Thymus (tissue), 11 donors: ENCODE results near the gene UBE2E2. TPM values are rescaled to one million over a fixed set of nuclear protein-coding genes. Genes with fewer than 3 reads are reported as not detected.
"Not testable (repeated sequence)": the region's sequence is repeated elsewhere in the genome, so short reads cannot be mapped to it uniquely, and the experiment has no call there.

Experiments used
- DNase-seq, 9 donors: peaks; one replicate each; pipeline ENCODE4 v3.0.0-alpha.2; 2013; ENCODE audit warnings: low spot score in 9 of 9, low read depth in 6 of 9, missing footprints in 1 of 9
- H3K27ac ChIP-seq, 2 donors: one replicate each; pipeline ENCODE4 v1.5.1; 2013; ENCODE audit warnings: control low read depth in 1 of 2, low read depth in 1 of 2, low read length in 1 of 2, mild to moderate bottlenecking in 1 of 2, moderate library complexity in 1 of 2
- H3K27me3 ChIP-seq, 2 donors: one replicate each; pipeline ENCODE4 v1.5.1; 2013; ENCODE audit warnings: low read length in 1 of 2; ENCODE audit not compliant: control insufficient read depth in 2 of 2, insufficient read depth in 1 of 2
- H3K36me3 ChIP-seq, 2 donors: one replicate each; pipeline ENCODE4 v1.5.1; 2013; ENCODE audit warnings: low read length in 1 of 2, mild to moderate bottlenecking in 1 of 2, moderate library complexity in 1 of 2; ENCODE audit not compliant: control insufficient read depth in 2 of 2, insufficient read depth in 2 of 2
- H3K4me1 ChIP-seq, 2 donors: one replicate each; pipeline ENCODE4 v1.5.1; 2013; ENCODE audit warnings: low read length in 2 of 2; ENCODE audit not compliant: control insufficient read depth in 2 of 2, insufficient read depth in 2 of 2
- H3K4me3 ChIP-seq, 2 donors: one replicate each; pipeline ENCODE4 v1.5.1; 2013; ENCODE audit warnings: low read length in 2 of 2, control low read depth in 1 of 2, mild to moderate bottlenecking in 1 of 2
- H3K9me3 ChIP-seq, 2 donors: one replicate each; pipeline ENCODE4 v1.5.1; 2013; ENCODE audit warnings: low read length in 1 of 2, mild to moderate bottlenecking in 1 of 2; ENCODE audit not compliant: control insufficient read depth in 2 of 2, insufficient read depth in 1 of 2
- whole genome bisulfite sequencing: extraction: QIAGEN DNeasy Blood & Tissue Kit; methylation state at CpG from one replicate; pipeline ENCODE4 v1.1.7; 2013; 5-methylcytosine and 5-hydroxymethylcytosine counted together
- polyA plus RNA-seq: library from polyadenylated mRNA; stranded (reverse); fragments of 200-250 nt; gene quantifications from one replicate; pipeline ENCODE4 v1.2.3, GENCODE V29; 2013
- total RNA-seq: library from RNA; stranded (reverse); fragments of 120-200 nt; gene quantifications from one replicate; pipeline ENCODE4 v1.2.4, GENCODE V29; 2013
- donor health status: healthy.

UBE2E2 gene
- total and polyA plus RNA-seq, 2 donors = 32.9 to 35.5 TPM

GRCh38 chr3:23165571-23165970 is 37.6 kb upstream of the UBE2E2 start:
- Histone ChIP-seq H3K27ac (no peak overlapping the region), H3K4me3 (no peak overlapping the region), H3K9me3 (no peaks in the 10 kb centered on the region), H3K27me3 (no peaks in the 10 kb centered on the region), H3K4me1 (no peaks in the 10 kb centered on the region), H3K36me3 (no peaks in the 10 kb centered on the region)
- WGBS = 78% methylated on average over 2 of the region's 2 CpGs
- DNase-seq = no peak

GRCh38 chr3:23166276-23166675 is 36.9 kb upstream of the UBE2E2 start:
- Histone ChIP-seq H3K27me3 (no peaks in the 10 kb centered on the region), H3K9me3 (no peaks in the 10 kb centered on the region), H3K36me3 (no peaks in the 10 kb centered on the region), H3K4me3 (no peak overlapping the region), H3K4me1 (no peaks in the 10 kb centered on the region), H3K27ac (no peak overlapping the region)
- no peak for DNase-seq
- WGBS = 87% methylated on average over 3 of the region's 3 CpGs

DNA sequence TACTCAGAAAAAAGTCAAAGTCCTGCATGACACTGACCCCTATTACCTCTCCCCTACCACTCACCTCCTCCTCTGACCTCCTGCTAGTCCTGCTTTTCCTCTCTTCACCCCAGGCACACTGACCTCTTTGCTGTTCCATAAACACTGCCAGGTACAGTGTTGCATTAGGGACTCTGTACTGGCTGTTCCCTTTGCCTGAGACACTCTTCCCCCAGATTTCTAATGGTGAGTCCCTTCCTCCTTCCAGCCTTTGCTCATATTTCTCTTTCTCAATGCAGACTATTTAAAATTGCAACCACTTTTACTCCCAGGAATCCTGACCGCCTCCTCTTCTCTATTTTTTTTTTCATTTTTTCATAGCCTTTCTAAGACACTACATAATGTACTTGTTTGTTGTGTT is 36.3 kb upstream of the UBE2E2 start:
- Histone ChIP-seq H3K27me3 (no peaks in the 10 kb centered on the region), H3K4me3 (no peak overlapping the region), H3K4me1 (no peaks in the 10 kb centered on the region), H3K9me3 (no peaks in the 10 kb centered on the region), H3K36me3 (no peaks in the 10 kb centered on the region), H3K27ac (no peak overlapping the region)
- DNase-seq = no peak
- 100% methylated on average over 1 of the region's 1 CpG for WGBS

DNA sequence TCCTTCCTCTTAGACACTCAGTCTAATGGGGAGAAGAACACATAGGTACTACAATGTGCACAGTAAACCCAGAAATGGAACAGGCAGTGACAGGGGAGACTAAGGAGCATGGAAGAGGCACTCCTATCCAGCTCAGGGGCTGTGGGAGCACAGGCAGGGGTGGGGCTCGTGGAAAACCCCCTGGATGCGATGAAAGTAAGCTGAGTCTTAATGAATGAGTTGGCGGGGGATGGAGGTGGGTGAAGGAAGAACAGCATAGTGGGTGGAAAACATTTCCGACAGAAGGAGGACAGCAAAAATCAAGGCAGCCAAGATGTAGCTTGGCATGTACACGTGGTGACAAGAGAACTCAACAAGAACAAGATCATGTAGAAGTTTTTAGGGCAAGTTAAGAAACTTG is 33.6 kb upstream of the UBE2E2 start:
- H3K27ac ChIP-seq = no peak overlapping the region
- no peaks in the 10 kb centered on the region for H3K36me3 ChIP-seq
- H3K4me3 ChIP-seq = no peak overlapping the region
- DNase-seq = no peak
- 97% methylated on average over 5 of the region's 5 CpGs for WGBS
- H3K27me3 ChIP-seq = no peaks in the 10 kb centered on the region
- no peaks in the 10 kb centered on the region for H3K9me3 ChIP-seq
- H3K4me1 ChIP-seq = no peaks in the 10 kb centered on the region

- H3K36me3 ChIP-seq = no peaks in the 10 kb centered on the region
- no peak for DNase-seq
- no peaks in the 10 kb centered on the region for H3K4me1 ChIP-seq
- H3K27ac ChIP-seq = no peak overlapping the region
- H3K4me3 ChIP-seq = no peak overlapping the region
- H3K27me3 ChIP-seq = no peaks in the 10 kb centered on the region
- no peaks in the 10 kb centered on the region for H3K9me3 ChIP-seq
- 93% methylated on average over 2 of the region's 2 CpGs for WGBS
Measured at GRCh38 chr3:23170291-23170690, 32.8 kb upstream of the UBE2E2 start.

DNA sequence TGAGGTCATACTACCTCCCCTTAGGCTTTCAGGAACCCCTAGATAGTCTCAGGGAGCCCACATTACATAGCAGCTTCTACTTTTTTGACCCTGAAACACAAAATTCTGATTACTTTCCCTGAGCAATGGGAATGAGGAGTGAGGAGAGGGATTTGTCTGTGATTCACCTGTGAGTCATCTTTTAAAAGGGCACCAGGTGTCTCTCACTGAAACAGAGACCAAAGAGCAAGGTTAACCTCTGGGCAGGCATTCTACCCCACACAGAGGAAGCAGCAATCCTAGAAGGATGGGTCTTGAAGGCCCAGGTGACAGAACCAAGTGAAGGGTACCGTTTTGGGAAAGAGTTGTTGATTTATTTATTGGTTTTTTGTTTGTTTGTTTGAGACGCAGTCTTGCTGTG is 31.1 kb upstream of the UBE2E2 start:
- H3K4me3 ChIP-seq = no peak overlapping the region
- no peaks in the 10 kb centered on the region for H3K27me3 ChIP-seq
- H3K4me1 ChIP-seq = no peaks in the 10 kb centered on the region
- no peak overlapping the region for H3K27ac ChIP-seq
- H3K36me3 ChIP-seq = no peaks in the 10 kb centered on the region
- WGBS = 98% methylated on average over 2 of the region's 2 CpGs
- DNase-seq = no peak
- H3K9me3 ChIP-seq = no peaks in the 10 kb centered on the region

DNA sequence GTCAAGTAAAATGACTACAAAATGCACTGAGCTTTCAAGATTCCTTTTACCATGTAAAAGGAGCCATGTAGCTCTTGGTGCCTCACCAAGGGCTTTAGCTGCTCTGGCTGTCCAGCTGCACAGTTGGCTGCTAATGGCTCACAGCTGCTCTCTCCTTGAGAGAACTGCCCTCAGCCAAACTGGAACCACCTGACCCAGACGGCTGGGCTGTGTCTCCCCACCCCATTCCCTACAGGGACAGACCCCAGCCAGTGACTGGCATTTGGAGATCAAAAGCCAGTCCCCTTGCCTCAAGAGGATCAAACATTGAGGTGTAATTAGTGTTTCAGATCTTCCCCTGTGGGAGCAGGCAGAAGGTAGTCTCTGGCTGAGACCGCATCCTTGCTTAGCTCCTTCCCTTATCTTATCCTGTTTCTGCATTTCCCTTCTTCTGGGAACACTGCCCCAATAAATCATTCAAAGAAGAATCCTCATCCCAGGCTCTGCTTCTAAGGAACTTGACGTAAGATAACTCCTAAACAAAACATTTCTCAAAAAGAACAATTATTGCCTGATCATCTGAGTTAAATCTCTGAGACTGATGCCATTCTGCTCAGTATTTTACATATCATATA is 28.6 kb upstream of the UBE2E2 start:
- Histone ChIP-seq H3K4me3 (no peak overlapping the region), H3K9me3 (no peaks in the 10 kb centered on the region), H3K27me3 (no peaks in the 10 kb centered on the region), H3K27ac (no peak overlapping the region), H3K4me1 (no peaks in the 10 kb centered on the region), H3K36me3 (no peaks in the 10 kb centered on the region)
- DNase-seq = no peak
- WGBS = 92% methylated on average over 3 of the region's 3 CpGs

- Histone ChIP-seq H3K27me3 (no peaks in the 10 kb centered on the region), H3K27ac (no peak overlapping the region), H3K36me3 (no peaks in the 10 kb centered on the region), H3K4me1 (no peaks in the 10 kb centered on the region), H3K9me3 (no peaks in the 10 kb centered on the region), H3K4me3 (no peak overlapping the region)
- DNase-seq = no peak
- WGBS = 96% methylated on average over 2 of the region's 2 CpGs
Measured at GRCh38 chr3:23175341-23176083, 27.6 kb upstream of the UBE2E2 start.

DNA sequence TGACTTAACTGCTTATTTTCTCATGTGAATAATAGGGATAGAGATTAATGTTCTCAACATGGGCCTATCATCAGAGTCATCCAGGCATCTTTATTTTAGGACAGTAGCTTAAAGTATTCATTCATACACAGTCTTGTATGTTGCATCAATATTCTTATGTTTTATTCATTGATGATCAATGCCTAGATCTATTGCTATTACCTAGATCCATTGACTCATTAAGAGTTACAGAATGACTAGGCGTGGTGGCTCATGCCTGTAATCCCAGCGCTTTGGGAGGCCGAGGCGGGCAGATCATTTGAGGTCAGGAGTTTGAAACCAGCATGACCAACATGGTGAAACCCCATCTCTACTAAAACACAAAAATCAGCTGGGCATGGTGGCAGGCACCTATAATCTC is 26.3 kb upstream of the UBE2E2 start:
- 85% methylated on average over 4 of the region's 4 CpGs for WGBS
- H3K27me3 ChIP-seq = not testable (repeated sequence)

More for the DNA sequence above, 26.3 kb upstream of the UBE2E2 start:
- H3K36me3 ChIP-seq, DNase-seq, H3K4me3 ChIP-seq, H3K27ac ChIP-seq, H3K4me1 ChIP-seq, H3K9me3 ChIP-seq: not testable (repeated sequence)
